HCT116 (cell line): ENCODE measurements around the gene ZNF445.

Source experiments
- CBX3 ChIP-seq: IDR thresholded peaks from 2 replicates; pipeline ENCODE4 v1.6.1; 2012; ENCODE audit warnings: low read depth
- EZH2 ChIP-seq: fragments of 200-600 bp; sonication (generic); IDR thresholded peaks from 2 replicates; pipeline ENCODE4 v1.6.1; 2017; ENCODE audit warnings: antibody characterized with exemption, mixed run types
- EZH2phosphoT487 ChIP-seq: fragments of 200-600 bp; IDR thresholded peaks from 2 replicates; pipeline ENCODE4 v1.6.1; 2018; ENCODE audit warnings: antibody characterized with exemption, borderline replicate concordance
- FOSL1 ChIP-seq: IDR thresholded peaks from 2 replicates; pipeline ENCODE4 v1.6.1; 2012; ENCODE audit warnings: low read depth
- JUND ChIP-seq: IDR thresholded peaks from 2 replicates; pipeline ENCODE4 v1.6.1; 2012
- POLR2A ChIP-seq: IDR thresholded peaks from 2 replicates; pipeline ENCODE4 v1.7.0; 2011; ENCODE audit warnings: borderline replicate concordance; ENCODE audit not compliant: insufficient read depth, insufficient read length; ENCODE audit errors: extremely low read depth
- POLR2AphosphoS5 ChIP-seq: IDR thresholded peaks from 2 replicates; pipeline ENCODE4 v1.6.1; 2011; ENCODE audit warnings: mild to moderate bottlenecking, low read depth, low read length, moderate library complexity
- RAD21 ChIP-seq: IDR thresholded peaks from 2 replicates; pipeline ENCODE4 v1.6.1; 2012; ENCODE audit warnings: low read depth, mild to moderate bottlenecking
- SIN3A ChIP-seq: IDR thresholded peaks from 2 replicates; pipeline ENCODE4 v1.6.1; 2012; ENCODE audit warnings: low read depth
- SRF ChIP-seq: IDR thresholded peaks from 2 replicates; pipeline ENCODE4 v1.6.1; 2012; ENCODE audit warnings: low read depth
- TCF7L2 ChIP-seq: IDR thresholded peaks from 2 replicates; pipeline ENCODE4 v1.7.0; 2011; ENCODE audit warnings: borderline replicate concordance, inconsistent platforms; ENCODE audit not compliant: insufficient read depth, insufficient read length; ENCODE audit errors: extremely low read depth
- YY1 ChIP-seq: IDR thresholded peaks from 2 replicates; pipeline ENCODE4 v1.6.1; 2011; ENCODE audit warnings: low read length, low read depth, moderate library complexity, mild to moderate bottlenecking; ENCODE audit not compliant: insufficient replicate concordance; ENCODE audit errors: extremely low read depth
- TF ChIP-seq, protein P1 (sequence below), 3 experiments: fragments of 200-600 bp in 1 of 3; sonication (generic) in 1 of 3; IDR thresholded peaks in 2 of 3; conservative IDR thresholded peaks in 1 of 3; 2 replicates each; pipeline ENCODE4 v1.5.1; 2012 to 2017; ENCODE audit warnings: low read depth in 2 of 3, low read length in 2 of 3, antibody characterized with exemption in 1 of 3, borderline replicate concordance in 1 of 3, control low read depth in 1 of 3, mild to moderate bottlenecking in 1 of 3, mixed read lengths in 1 of 3, mixed run types in 1 of 3, moderate library complexity in 1 of 3; ENCODE audit not compliant: insufficient read depth in 1 of 3
- TF ChIP-seq, protein P2 (sequence below): IDR thresholded peaks from 2 replicates; pipeline ENCODE4 v1.6.1; 2011; ENCODE audit warnings: mild to moderate bottlenecking, low read length, moderate library complexity; ENCODE audit not compliant: insufficient replicate concordance; ENCODE audit errors: extremely low read depth

DNA sequence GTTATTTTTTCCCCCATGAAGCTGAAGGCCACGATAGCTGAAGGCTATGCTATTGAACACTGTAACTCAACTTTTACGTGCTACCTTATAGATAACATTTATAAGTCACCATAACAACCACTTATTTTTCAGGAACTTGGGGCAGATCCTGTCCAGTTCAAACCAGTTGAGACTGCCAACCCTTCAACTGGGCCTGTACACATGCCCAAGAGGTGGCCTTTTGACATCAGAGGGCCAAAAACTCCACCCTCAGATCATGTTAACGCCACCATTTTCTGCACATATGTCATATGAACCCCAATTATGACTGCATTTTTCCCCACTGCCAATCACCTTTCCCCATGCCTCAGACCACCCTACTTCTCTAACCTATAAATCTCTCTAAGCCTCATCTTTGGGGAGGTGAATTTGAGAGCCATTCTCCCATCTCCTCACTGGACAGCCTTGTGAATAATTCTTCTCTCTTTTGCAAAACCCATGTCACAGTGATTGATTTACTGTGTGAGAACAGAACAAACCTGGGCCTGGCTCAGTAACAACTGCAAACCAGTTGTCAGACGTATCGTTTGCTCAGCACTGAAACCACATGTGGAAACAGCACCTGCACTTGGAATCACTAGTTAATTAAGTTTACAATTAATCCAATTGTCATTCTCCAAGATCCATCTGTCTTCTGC, 42.5 kb downstream of the ZNF445 start:
- TF ChIP-seq EZH2phosphoT487 (no peak), POLR2A (no peak), CBX3 (no peak), RAD21 (no peak), YY1 (no peak), TCF7L2 (no peak), FOSL1 (no peak), EZH2 (no peak), POLR2AphosphoS5 (no peak), SIN3A (no peak), JUND (no peak), SRF (no peak)
- TF ChIP-seq, protein P1, sequence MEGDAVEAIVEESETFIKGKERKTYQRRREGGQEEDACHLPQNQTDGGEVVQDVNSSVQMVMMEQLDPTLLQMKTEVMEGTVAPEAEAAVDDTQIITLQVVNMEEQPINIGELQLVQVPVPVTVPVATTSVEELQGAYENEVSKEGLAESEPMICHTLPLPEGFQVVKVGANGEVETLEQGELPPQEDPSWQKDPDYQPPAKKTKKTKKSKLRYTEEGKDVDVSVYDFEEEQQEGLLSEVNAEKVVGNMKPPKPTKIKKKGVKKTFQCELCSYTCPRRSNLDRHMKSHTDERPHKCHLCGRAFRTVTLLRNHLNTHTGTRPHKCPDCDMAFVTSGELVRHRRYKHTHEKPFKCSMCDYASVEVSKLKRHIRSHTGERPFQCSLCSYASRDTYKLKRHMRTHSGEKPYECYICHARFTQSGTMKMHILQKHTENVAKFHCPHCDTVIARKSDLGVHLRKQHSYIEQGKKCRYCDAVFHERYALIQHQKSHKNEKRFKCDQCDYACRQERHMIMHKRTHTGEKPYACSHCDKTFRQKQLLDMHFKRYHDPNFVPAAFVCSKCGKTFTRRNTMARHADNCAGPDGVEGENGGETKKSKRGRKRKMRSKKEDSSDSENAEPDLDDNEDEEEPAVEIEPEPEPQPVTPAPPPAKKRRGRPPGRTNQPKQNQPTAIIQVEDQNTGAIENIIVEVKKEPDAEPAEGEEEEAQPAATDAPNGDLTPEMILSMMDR (IDR thresholded peaks at IDR 0.05 in 2 of 3, conservative IDR thresholded peaks at IDR 0.05 in 1 of 3; ENCODE audit: borderline replicate concordance in 1 of 3, insufficient read depth in 1 of 3, low read depth in 2 of 3, low read length in 2 of 3), result no peak
- TF ChIP-seq, protein P2, sequence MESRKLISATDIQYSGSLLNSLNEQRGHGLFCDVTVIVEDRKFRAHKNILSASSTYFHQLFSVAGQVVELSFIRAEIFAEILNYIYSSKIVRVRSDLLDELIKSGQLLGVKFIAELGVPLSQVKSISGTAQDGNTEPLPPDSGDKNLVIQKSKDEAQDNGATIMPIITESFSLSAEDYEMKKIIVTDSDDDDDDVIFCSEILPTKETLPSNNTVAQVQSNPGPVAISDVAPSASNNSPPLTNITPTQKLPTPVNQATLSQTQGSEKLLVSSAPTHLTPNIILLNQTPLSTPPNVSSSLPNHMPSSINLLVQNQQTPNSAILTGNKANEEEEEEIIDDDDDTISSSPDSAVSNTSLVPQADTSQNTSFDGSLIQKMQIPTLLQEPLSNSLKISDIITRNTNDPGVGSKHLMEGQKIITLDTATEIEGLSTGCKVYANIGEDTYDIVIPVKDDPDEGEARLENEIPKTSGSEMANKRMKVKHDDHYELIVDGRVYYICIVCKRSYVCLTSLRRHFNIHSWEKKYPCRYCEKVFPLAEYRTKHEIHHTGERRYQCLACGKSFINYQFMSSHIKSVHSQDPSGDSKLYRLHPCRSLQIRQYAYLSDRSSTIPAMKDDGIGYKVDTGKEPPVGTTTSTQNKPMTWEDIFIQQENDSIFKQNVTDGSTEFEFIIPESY, result no peak
